BLaER1 (cell line): ENCODE data around the gene IL2RA.

Experiments used
- H3K27ac ChIP-seq: shearing (Covaris generic); formaldehyde crosslinking; 2 replicates; pipeline ENCODE4 v1.8.1; 2022
- H3K27me3 ChIP-seq: shearing (Covaris generic); formaldehyde crosslinking; 2 replicates; pipeline ENCODE4 v1.8.1; 2022
- H3K36me3 ChIP-seq: shearing (Covaris generic); formaldehyde crosslinking; 2 replicates; pipeline ENCODE4 v1.8.1; 2022
- H3K4me1 ChIP-seq: shearing (Covaris generic); formaldehyde crosslinking; 2 replicates; pipeline ENCODE4 v1.8.1; 2022
- H3K4me2 ChIP-seq: shearing (Covaris generic); formaldehyde crosslinking; 2 replicates; pipeline ENCODE4 v1.8.1; 2022
- H3K4me3 ChIP-seq: shearing (Covaris generic); formaldehyde crosslinking; 2 replicates; pipeline ENCODE4 v1.8.1; 2022
- H3K9ac ChIP-seq: shearing (Covaris generic); formaldehyde crosslinking; 2 replicates; pipeline ENCODE4 v1.8.1; 2022
- H3K9me3 ChIP-seq: shearing (Covaris generic); formaldehyde crosslinking; 2 replicates; pipeline ENCODE4 v1.8.1; 2022
- H4K20me1 ChIP-seq: shearing (Covaris generic); formaldehyde crosslinking; 2 replicates; pipeline ENCODE4 v1.8.1; 2022
- Cebpa-rat ChIP-seq: shearing (Covaris generic); IDR thresholded peaks from 2 replicates; pipeline ENCODE4 v1.8.1; 2022

The IL2RA gene

GRCh38 chr10:6017781-6018354 is 44.3 kb downstream of the IL2RA start:
- H3K27ac ChIP-seq = no peak overlapping the region
- H3K9ac ChIP-seq = no peak overlapping the region
- no peak overlapping the region for H3K4me2 ChIP-seq
- H3K27me3 ChIP-seq = no peaks in the 10 kb centered on the region
- no peaks in the 10 kb centered on the region for H4K20me1 ChIP-seq
- no peak overlapping the region for H3K4me3 ChIP-seq
- H3K4me1 ChIP-seq = peaks cover 16% of the 10 kb centered on the region
- no peak for TF ChIP-seq Cebpa-rat
- H3K9me3 ChIP-seq = no peaks in the 10 kb centered on the region
- H3K36me3 ChIP-seq = no peaks in the 10 kb centered on the region

GRCh38 chr10:6014241-6014761 is 47.9 kb downstream of the IL2RA start:
- Histone ChIP-seq H3K4me2 (peak overlapping the region; percentile 61), H4K20me1 (no peaks in the 10 kb centered on the region), H3K27ac (no peak overlapping the region), H3K9me3 (0 out of 2 replicates have a peak, but pooled peaks cover 5% of the 10 kb centered on the region), H3K4me1 (peaks cover 36% of the 10 kb centered on the region), H3K9ac (no peak overlapping the region), H3K36me3 (no peaks in the 10 kb centered on the region), H3K27me3 (no peaks in the 10 kb centered on the region), H3K4me3 (no peak overlapping the region)
- TF ChIP-seq Cebpa-rat = no peak

GRCh38 chr10:6013413-6014192 is 48.6 kb downstream of the IL2RA start:
- no peaks in the 10 kb centered on the region for H3K36me3 ChIP-seq
- no peak for TF ChIP-seq Cebpa-rat
- H4K20me1 ChIP-seq = no peaks in the 10 kb centered on the region
- no peak overlapping the region for H3K4me3 ChIP-seq
- no peak overlapping the region for H3K9ac ChIP-seq
- 0 out of 2 replicates have a peak, but pooled peaks cover 12% of the 10 kb centered on the region for H3K9me3 ChIP-seq
- H3K27me3 ChIP-seq = no peaks in the 10 kb centered on the region
- peak overlapping the region; percentile 61 for H3K4me2 ChIP-seq
- H3K4me1 ChIP-seq = peaks cover 36% of the 10 kb centered on the region
- no peak overlapping the region for H3K27ac ChIP-seq

- peak overlapping the region; percentile 61 for H3K4me2 ChIP-seq
- no peak overlapping the region for H3K9ac ChIP-seq
- H3K4me1 ChIP-seq = peaks cover 36% of the 10 kb centered on the region
- no peaks in the 10 kb centered on the region for H3K27me3 ChIP-seq
- peak overlapping the region; percentile 5; the same call in 1 of the 2 replicates for H3K27ac ChIP-seq
- no peak overlapping the region for H3K4me3 ChIP-seq
- H3K9me3 ChIP-seq = peaks cover 25% of the 10 kb centered on the region
- H4K20me1 ChIP-seq = no peaks in the 10 kb centered on the region
- TF ChIP-seq Cebpa-rat = no peak
- no peaks in the 10 kb centered on the region for H3K36me3 ChIP-seq
Observed at GRCh38 chr10:6012121-6012905, 49.9 kb downstream of the IL2RA start.

GRCh38 chr10:6011558-6011957 is 50.6 kb downstream of the IL2RA start:
- H3K4me3 ChIP-seq = no peak overlapping the region
- H3K36me3 ChIP-seq = no peaks in the 10 kb centered on the region
- no peak for TF ChIP-seq Cebpa-rat
- peaks cover 36% of the 10 kb centered on the region for H3K4me1 ChIP-seq
- peak overlapping the region; percentile 61 for H3K4me2 ChIP-seq
- H3K9ac ChIP-seq = no peak overlapping the region
- H4K20me1 ChIP-seq = no peaks in the 10 kb centered on the region
- H3K9me3 ChIP-seq = peaks cover 33% of the 10 kb centered on the region
- no peaks in the 10 kb centered on the region for H3K27me3 ChIP-seq
- H3K27ac ChIP-seq = 0 out of 2 replicates have a peak overlapping the region, but pooled peaks have one; percentile 5

- no peak for TF ChIP-seq Cebpa-rat
- Histone ChIP-seq H3K4me3 (no peak overlapping the region), H3K27ac (no peak overlapping the region), H4K20me1 (no peaks in the 10 kb centered on the region), H3K9me3 (peaks cover 33% of the 10 kb centered on the region), H3K4me2 (no peak overlapping the region), H3K27me3 (no peaks in the 10 kb centered on the region), H3K4me1 (peaks cover 36% of the 10 kb centered on the region), H3K9ac (no peak overlapping the region), H3K36me3 (no peaks in the 10 kb centered on the region)
Observed at GRCh38 chr10:6010569-6010968, 51.6 kb downstream of the IL2RA start.

- H3K9me3 ChIP-seq = peaks cover 33% of the 10 kb centered on the region
- H3K36me3 ChIP-seq = no peaks in the 10 kb centered on the region
- peaks cover 36% of the 10 kb centered on the region for H3K4me1 ChIP-seq
- H3K4me3 ChIP-seq = no peak overlapping the region
- no peak overlapping the region for H3K27ac ChIP-seq
- H3K27me3 ChIP-seq = no peaks in the 10 kb centered on the region
- H3K9ac ChIP-seq = no peak overlapping the region
- H4K20me1 ChIP-seq = no peaks in the 10 kb centered on the region
- no peak overlapping the region for H3K4me2 ChIP-seq
- no peak for TF ChIP-seq Cebpa-rat
Observed at GRCh38 chr10:6009961-6010360, 52.2 kb downstream of the IL2RA start.

- Histone ChIP-seq H3K27ac (no peak overlapping the region), H4K20me1 (no peaks in the 10 kb centered on the region), H3K36me3 (no peaks in the 10 kb centered on the region), H3K9me3 (peaks cover 33% of the 10 kb centered on the region), H3K4me3 (no peak overlapping the region), H3K27me3 (no peaks in the 10 kb centered on the region), H3K9ac (no peak overlapping the region), H3K4me1 (peaks cover 32% of the 10 kb centered on the region), H3K4me2 (no peak overlapping the region)
- no peak for TF ChIP-seq Cebpa-rat
Observed at GRCh38 chr10:6009150-6009549, 53.0 kb downstream of the IL2RA start.

- TF ChIP-seq Cebpa-rat = no peak
- H3K9ac ChIP-seq = no peak overlapping the region
Observed at GRCh38 chr10:6008497-6009142, 53.5 kb downstream of the IL2RA start.

More at GRCh38 chr10:6008497-6009142, 53.5 kb downstream of the IL2RA start:
- no peaks in the 10 kb centered on the region for H3K27me3 ChIP-seq
- no peak overlapping the region for H3K27ac ChIP-seq
- H3K4me2 ChIP-seq = no peak overlapping the region
- no peak overlapping the region for H3K4me3 ChIP-seq
- no peaks in the 10 kb centered on the region for H4K20me1 ChIP-seq
- peaks cover 27% of the 10 kb centered on the region for H3K4me1 ChIP-seq
- peaks cover 33% of the 10 kb centered on the region for H3K9me3 ChIP-seq
- no peaks in the 10 kb centered on the region for H3K36me3 ChIP-seq
